HL-60 (cell line): Measurements from ENCODE around the gene PGD.

Source experiments
- GABPA ChIP-seq: IDR thresholded peaks from 2 replicates; pipeline ENCODE4 v1.6.1; 2012; ENCODE audit warnings: low read depth
- TF ChIP-seq, protein P1 (sequence below): IDR thresholded peaks from one replicate; pipeline ENCODE4 v1.5.1; 2011; ENCODE audit warnings: low read length, control low read depth, inconsistent platforms; ENCODE audit not compliant: insufficient read depth
- TF ChIP-seq, protein P2 (sequence below): IDR thresholded peaks from 2 replicates; pipeline ENCODE4 v1.6.1; 2012; ENCODE audit warnings: low read depth; ENCODE audit not compliant: insufficient replicate concordance

DNA sequence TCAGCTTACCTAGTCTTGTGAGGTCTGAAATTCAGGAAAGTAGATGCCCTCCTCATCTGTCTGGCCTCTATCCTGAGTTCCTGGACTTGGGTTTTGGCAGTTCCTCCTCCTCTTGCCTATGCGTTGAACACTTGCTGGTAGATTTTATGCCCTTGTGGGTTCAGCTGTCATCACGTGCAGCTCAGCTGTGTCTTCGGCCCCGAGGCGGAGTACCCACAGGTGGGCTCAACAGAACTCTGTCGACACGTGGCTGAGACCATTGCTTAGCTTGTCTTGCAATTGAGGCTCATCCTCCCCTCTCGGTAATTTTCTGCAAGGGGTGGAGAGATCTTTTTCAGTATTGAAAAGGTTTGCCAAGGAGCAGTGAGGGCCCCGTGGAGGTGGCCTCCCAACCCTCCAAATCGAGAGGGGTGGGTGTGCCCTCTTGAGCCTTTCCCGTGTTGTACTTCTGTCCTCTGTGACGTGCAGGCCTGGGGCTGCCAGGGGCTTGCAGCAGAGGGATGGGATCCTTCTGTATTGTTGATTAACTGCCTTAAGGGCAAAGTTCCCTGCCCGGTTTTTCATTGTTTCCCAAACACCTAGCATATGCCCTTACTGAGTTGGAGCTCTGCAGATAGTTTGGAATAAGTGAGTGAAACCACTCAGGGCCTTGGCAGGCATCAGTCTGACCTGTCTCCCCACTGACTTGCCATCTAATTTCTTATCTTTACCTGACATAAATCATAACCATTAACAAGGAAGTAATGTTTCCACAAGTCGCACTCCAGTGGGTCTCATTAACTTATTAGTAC is 34.2 kb downstream of the PGD start:
- TF ChIP-seq, protein P1, sequence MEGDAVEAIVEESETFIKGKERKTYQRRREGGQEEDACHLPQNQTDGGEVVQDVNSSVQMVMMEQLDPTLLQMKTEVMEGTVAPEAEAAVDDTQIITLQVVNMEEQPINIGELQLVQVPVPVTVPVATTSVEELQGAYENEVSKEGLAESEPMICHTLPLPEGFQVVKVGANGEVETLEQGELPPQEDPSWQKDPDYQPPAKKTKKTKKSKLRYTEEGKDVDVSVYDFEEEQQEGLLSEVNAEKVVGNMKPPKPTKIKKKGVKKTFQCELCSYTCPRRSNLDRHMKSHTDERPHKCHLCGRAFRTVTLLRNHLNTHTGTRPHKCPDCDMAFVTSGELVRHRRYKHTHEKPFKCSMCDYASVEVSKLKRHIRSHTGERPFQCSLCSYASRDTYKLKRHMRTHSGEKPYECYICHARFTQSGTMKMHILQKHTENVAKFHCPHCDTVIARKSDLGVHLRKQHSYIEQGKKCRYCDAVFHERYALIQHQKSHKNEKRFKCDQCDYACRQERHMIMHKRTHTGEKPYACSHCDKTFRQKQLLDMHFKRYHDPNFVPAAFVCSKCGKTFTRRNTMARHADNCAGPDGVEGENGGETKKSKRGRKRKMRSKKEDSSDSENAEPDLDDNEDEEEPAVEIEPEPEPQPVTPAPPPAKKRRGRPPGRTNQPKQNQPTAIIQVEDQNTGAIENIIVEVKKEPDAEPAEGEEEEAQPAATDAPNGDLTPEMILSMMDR: no peak
- TF ChIP-seq, protein P2, sequence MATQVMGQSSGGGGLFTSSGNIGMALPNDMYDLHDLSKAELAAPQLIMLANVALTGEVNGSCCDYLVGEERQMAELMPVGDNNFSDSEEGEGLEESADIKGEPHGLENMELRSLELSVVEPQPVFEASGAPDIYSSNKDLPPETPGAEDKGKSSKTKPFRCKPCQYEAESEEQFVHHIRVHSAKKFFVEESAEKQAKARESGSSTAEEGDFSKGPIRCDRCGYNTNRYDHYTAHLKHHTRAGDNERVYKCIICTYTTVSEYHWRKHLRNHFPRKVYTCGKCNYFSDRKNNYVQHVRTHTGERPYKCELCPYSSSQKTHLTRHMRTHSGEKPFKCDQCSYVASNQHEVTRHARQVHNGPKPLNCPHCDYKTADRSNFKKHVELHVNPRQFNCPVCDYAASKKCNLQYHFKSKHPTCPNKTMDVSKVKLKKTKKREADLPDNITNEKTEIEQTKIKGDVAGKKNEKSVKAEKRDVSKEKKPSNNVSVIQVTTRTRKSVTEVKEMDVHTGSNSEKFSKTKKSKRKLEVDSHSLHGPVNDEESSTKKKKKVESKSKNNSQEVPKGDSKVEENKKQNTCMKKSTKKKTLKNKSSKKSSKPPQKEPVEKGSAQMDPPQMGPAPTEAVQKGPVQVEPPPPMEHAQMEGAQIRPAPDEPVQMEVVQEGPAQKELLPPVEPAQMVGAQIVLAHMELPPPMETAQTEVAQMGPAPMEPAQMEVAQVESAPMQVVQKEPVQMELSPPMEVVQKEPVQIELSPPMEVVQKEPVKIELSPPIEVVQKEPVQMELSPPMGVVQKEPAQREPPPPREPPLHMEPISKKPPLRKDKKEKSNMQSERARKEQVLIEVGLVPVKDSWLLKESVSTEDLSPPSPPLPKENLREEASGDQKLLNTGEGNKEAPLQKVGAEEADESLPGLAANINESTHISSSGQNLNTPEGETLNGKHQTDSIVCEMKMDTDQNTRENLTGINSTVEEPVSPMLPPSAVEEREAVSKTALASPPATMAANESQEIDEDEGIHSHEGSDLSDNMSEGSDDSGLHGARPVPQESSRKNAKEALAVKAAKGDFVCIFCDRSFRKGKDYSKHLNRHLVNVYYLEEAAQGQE: no peak
- no peak for TF ChIP-seq GABPA
